Activated CD8-positive, alpha-beta memory T cell treated with anti-CD3 and anti-CD28 coated beads, Interleukin-2, amount 50 U/mL, for 24 hours (primary cell): ENCODE measurements around the gene MCOLN3.
A peak's percentile ranks its signal among the peaks of the same experiment; 100 is the strongest.

ENCODE experiments used
- DNase-seq: peaks from one replicate; pipeline ENCODE4 v3.0.0-alpha.2; 2020; ENCODE audit errors: extremely low read depth

The MCOLN3 gene

GRCh38 chr1:85048296-85049064 lies at the start of gene MCOLN3:
MCOLN3 (minus strand) TSS chr1:85048500; CDS start chr1:85045360, 3,140 bp downstream.
- DNase-seq, result no peak

GRCh38 chr1:85093644-85094043 lies 45.3 kb upstream of the MCOLN3 start:
- no peak for DNase-seq

GRCh38 chr1:85091671-85092280 lies 43.5 kb upstream of the MCOLN3 start:
- DNase-seq, result no peak

- DNase-seq, result no peak
Measured at GRCh38 chr1:85090225-85090624, 41.9 kb upstream of the MCOLN3 start.

GRCh38 chr1:85089203-85089602 lies 40.9 kb upstream of the MCOLN3 start:
- no peak for DNase-seq

GRCh38 chr1:85088408-85088784 lies 40.1 kb upstream of the MCOLN3 start:
- no peak for DNase-seq

- DNase-seq, result no peak
Measured at GRCh38 chr1:85087659-85088407, 39.5 kb upstream of the MCOLN3 start.

- DNase-seq, result no peak
Measured at GRCh38 chr1:85085417-85085816, 37.1 kb upstream of the MCOLN3 start.

- no peak for DNase-seq
Measured at GRCh38 chr1:85078903-85079302, 30.6 kb upstream of the MCOLN3 start.

GRCh38 chr1:85074365-85074964 lies 26.2 kb upstream of the MCOLN3 start:
- DNase-seq, result no peak

GRCh38 chr1:85070972-85071492 lies 22.7 kb upstream of the MCOLN3 start:
- DNase-seq, result no peak

- DNase-seq, result no peak
Measured at GRCh38 chr1:85068846-85069245, 20.5 kb upstream of the MCOLN3 start.

GRCh38 chr1:85065550-85065949 lies 17.2 kb upstream of the MCOLN3 start:
- no peak for DNase-seq

- no peak for DNase-seq
Measured at GRCh38 chr1:85062425-85063026, 14.2 kb upstream of the MCOLN3 start.

- peak; percentile 70 for DNase-seq
Measured at GRCh38 chr1:85061711-85062424, 13.6 kb upstream of the MCOLN3 start.

- no peak for DNase-seq
Measured at GRCh38 chr1:85060038-85060437, 11.7 kb upstream of the MCOLN3 start.

- no peak for DNase-seq
Measured at GRCh38 chr1:85059563-85059962, 11.3 kb upstream of the MCOLN3 start.

GRCh38 chr1:85058786-85059185 lies 10.5 kb upstream of the MCOLN3 start:
- DNase-seq, result no peak

- no peak for DNase-seq
Measured at GRCh38 chr1:85058311-85058710, 10.0 kb upstream of the MCOLN3 start.

GRCh38 chr1:85054664-85055063 lies 6.4 kb upstream of the MCOLN3 start:
- no peak for DNase-seq

- no peak for DNase-seq
Measured at GRCh38 chr1:85049735-85050166, 1.5 kb upstream of the MCOLN3 start.
